Spleen (tissue), 7 donors: Measurements from ENCODE around the gene VAC14.

ENCODE experiments used
- POLR2AphosphoS5 ChIP-seq, 3 donors: sonication (generic); formaldehyde crosslinking; IDR thresholded peaks; one replicate each; pipeline ENCODE4 v1.5.1; 2017; ENCODE audit warnings: antibody characterized with exemption in 3 of 3
- TF ChIP-seq, protein P1 (sequence below), 11 experiments: fragments of 200-600 bp in 7 of 11; fragments of 450-650 bp in 4 of 11; sonication (generic) in 4 of 11; IDR thresholded peaks in 8 of 11; conservative IDR thresholded peaks in 3 of 11; 1 replicate in 7 of 11; 2 replicates in 4 of 11; pipeline versions ENCODE4 v1.4.0 to v1.8.0; 2016 to 2021; ENCODE audit warnings: antibody characterized with exemption in 11 of 11, inconsistent platforms in 4 of 11, mild to moderate bottlenecking in 1 of 11
- donor health status: DM: no; HTN: no; CAD: no; lungs with moderate emphysema.
- donor health status: DM: no; HTN: no; CAD: no.
- donor health status: DM: no; HTN: no; CAD: no.

DNA sequence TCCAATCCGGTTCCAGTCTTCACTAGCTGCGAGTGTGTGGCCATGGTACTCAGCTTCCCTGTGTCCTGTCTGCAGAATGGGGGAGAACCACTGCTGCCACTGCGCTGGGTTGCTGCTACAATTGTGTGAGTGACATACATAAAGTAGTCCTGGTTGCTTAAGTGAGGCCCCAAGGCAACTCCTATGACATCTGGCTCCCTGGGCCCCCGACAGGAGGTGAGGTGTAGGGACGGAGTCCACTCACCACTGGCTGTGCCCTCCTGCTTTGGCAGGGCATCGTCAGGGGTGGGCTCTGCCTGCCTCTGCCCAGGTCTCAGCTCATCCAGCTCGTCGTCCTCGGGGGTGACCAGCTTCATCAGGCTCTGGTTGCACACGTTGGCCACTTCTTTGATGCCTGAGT, 20.4 kb downstream of the VAC14 start:
- no peak for TF ChIP-seq POLR2AphosphoS5 (IDR thresholded peaks at IDR 0.05)
- TF ChIP-seq, protein P1, sequence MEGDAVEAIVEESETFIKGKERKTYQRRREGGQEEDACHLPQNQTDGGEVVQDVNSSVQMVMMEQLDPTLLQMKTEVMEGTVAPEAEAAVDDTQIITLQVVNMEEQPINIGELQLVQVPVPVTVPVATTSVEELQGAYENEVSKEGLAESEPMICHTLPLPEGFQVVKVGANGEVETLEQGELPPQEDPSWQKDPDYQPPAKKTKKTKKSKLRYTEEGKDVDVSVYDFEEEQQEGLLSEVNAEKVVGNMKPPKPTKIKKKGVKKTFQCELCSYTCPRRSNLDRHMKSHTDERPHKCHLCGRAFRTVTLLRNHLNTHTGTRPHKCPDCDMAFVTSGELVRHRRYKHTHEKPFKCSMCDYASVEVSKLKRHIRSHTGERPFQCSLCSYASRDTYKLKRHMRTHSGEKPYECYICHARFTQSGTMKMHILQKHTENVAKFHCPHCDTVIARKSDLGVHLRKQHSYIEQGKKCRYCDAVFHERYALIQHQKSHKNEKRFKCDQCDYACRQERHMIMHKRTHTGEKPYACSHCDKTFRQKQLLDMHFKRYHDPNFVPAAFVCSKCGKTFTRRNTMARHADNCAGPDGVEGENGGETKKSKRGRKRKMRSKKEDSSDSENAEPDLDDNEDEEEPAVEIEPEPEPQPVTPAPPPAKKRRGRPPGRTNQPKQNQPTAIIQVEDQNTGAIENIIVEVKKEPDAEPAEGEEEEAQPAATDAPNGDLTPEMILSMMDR (IDR thresholded peaks at IDR 0.05 in 8 of 11, conservative IDR thresholded peaks at IDR 0.05 in 3 of 11), result no peak
